ENCODE measurements around the gene SMARCA1.

DNA sequence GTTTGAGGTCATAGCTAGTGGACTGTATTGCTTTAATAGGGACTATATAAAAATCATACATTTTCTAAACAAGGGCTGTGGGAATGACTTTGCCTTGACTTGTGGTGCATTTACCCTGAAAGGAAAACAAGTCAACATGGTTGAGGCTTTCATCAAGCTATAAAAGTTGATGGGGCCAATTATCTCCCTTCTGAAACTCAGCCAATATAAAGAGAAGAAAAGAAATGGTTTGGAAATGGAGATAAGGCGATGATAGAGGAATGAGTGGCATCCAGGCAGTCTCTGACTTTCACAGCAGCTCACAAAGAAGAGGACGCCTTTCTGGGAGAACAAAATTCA is 118.7 kb downstream of the SMARCA1 start:
- TF ChIP-seq RAD21 (IDR thresholded peaks at IDR 0.05; ENCODE audit: low read length) = no peak
- no peak for TF ChIP-seq RCOR1 (IDR thresholded peaks at IDR 0.05; ENCODE audit: insufficient replicate concordance, low read length)
- TF ChIP-seq, protein P1, sequence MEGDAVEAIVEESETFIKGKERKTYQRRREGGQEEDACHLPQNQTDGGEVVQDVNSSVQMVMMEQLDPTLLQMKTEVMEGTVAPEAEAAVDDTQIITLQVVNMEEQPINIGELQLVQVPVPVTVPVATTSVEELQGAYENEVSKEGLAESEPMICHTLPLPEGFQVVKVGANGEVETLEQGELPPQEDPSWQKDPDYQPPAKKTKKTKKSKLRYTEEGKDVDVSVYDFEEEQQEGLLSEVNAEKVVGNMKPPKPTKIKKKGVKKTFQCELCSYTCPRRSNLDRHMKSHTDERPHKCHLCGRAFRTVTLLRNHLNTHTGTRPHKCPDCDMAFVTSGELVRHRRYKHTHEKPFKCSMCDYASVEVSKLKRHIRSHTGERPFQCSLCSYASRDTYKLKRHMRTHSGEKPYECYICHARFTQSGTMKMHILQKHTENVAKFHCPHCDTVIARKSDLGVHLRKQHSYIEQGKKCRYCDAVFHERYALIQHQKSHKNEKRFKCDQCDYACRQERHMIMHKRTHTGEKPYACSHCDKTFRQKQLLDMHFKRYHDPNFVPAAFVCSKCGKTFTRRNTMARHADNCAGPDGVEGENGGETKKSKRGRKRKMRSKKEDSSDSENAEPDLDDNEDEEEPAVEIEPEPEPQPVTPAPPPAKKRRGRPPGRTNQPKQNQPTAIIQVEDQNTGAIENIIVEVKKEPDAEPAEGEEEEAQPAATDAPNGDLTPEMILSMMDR (conservative IDR thresholded peaks at IDR 0.05; ENCODE audit: low read depth, low read length) = no peak

Data from IMR-90 (cell line).